Liver (tissue), 3 donors: Measurements from ENCODE around the gene VWA5B1.

Experiments
- CTCF ChIP-seq: fragments of 150-350 bp; IDR thresholded peaks from 2 replicates; pipeline ENCODE4 v1.5.1; 2017; ENCODE audit warnings: improper control_type of control experiment, low read depth, low read length; ENCODE audit not compliant: missing input control
- EGR1 ChIP-seq, 2 donors: IDR thresholded peaks; 2 replicates each; pipeline ENCODE4 v1.6.1; 2016 to 2018; ENCODE audit warnings: antibody characterized with exemption in 2 of 2, low read depth in 2 of 2
- FOXA1 ChIP-seq: IDR thresholded peaks from 2 replicates; pipeline ENCODE4 v1.6.1; 2016; ENCODE audit warnings: antibody characterized with exemption
- JUND ChIP-seq, 2 donors: IDR thresholded peaks; 2 replicates each; pipeline ENCODE4 v1.6.1; 2016; ENCODE audit warnings: antibody characterized with exemption in 2 of 2
- MAX ChIP-seq: IDR thresholded peaks from 2 replicates; pipeline ENCODE4 v1.6.1; 2016; ENCODE audit warnings: antibody characterized with exemption
- RAD21 ChIP-seq, 2 donors: IDR thresholded peaks; 2 replicates each; pipeline ENCODE4 v1.6.1; 2016; ENCODE audit warnings: antibody characterized with exemption in 2 of 2, mild to moderate bottlenecking in 2 of 2
- RXRA ChIP-seq, 2 donors: IDR thresholded peaks; 2 replicates each; pipeline ENCODE4 v1.6.1; 2017 to 2018; ENCODE audit warnings: antibody characterized with exemption in 2 of 2, mild to moderate bottlenecking in 1 of 2
- SP1 ChIP-seq: IDR thresholded peaks from 2 replicates; pipeline ENCODE4 v1.6.1; 2018; ENCODE audit warnings: antibody characterized with exemption, mild to moderate bottlenecking
- TAF1 ChIP-seq: conservative IDR thresholded peaks from 2 replicates; pipeline ENCODE4 v1.6.1; 2016; ENCODE audit warnings: antibody characterized with exemption, mild to moderate bottlenecking
- YY1 ChIP-seq: IDR thresholded peaks from 2 replicates; pipeline ENCODE4 v1.6.1; 2016; ENCODE audit warnings: antibody characterized with exemption, mild to moderate bottlenecking
- ZBTB33 ChIP-seq: IDR thresholded peaks from 2 replicates; pipeline ENCODE4 v1.6.1; 2016; ENCODE audit warnings: antibody characterized with exemption
- donor health status: healthy.
- donor health status: healthy.

- TF ChIP-seq EGR1 (IDR thresholded peaks at IDR 0.05; ENCODE audit: low read depth in 2 of 2) = no peak
- no peak for TF ChIP-seq CTCF
- no peak for TF ChIP-seq TAF1
- TF ChIP-seq RXRA (IDR thresholded peaks at IDR 0.05) = no peak
- TF ChIP-seq RAD21 (IDR thresholded peaks at IDR 0.05) = no peak
- TF ChIP-seq MAX = no peak
- no peak for TF ChIP-seq JUND (IDR thresholded peaks at IDR 0.05)
- TF ChIP-seq SP1 = no peak
- TF ChIP-seq ZBTB33 = no peak
- no peak for TF ChIP-seq YY1
- no peak for TF ChIP-seq FOXA1
Measured at GRCh38 chr1:20386323-20387081, 95.8 kb downstream of the VWA5B1 start.
